ENCODE data around the gene FAM114A1. TPM values are rescaled to one million over a fixed set of nuclear protein-coding genes. Genes with fewer than 3 reads are reported as not detected.
"Not testable (repeated sequence)": the region's sequence is repeated elsewhere in the genome, so short reads cannot be mapped to it uniquely, and the experiment has no call there.

Gene FAM114A1
- polyA plus RNA-seq, 12 donors: 50.5 to 219 (median 59.4) TPM

DNA sequence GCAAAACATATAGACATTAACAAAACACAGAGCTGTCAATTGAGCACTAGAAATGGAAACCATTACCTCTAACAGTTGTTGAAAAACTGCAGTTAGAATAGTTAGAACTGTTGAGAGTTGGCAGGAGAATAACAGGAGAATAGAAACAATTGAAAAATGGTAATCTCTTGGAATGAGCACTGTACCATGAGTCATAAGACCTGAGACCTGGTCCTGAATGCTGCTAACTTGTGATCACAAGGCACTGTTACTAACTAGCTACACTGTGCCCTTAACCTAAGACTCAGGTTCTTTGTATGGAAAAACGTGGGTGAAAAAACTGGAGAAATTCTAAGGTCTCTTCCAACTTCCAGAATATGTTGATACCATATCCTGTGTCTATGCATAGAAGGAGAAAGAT is 29.3 kb downstream of the FAM114A1 start:
- DNase-seq: no peak

GRCh38 chr4:38898245-38898644 is 30.6 kb downstream of the FAM114A1 start:
- DNase-seq: no peak

DNA sequence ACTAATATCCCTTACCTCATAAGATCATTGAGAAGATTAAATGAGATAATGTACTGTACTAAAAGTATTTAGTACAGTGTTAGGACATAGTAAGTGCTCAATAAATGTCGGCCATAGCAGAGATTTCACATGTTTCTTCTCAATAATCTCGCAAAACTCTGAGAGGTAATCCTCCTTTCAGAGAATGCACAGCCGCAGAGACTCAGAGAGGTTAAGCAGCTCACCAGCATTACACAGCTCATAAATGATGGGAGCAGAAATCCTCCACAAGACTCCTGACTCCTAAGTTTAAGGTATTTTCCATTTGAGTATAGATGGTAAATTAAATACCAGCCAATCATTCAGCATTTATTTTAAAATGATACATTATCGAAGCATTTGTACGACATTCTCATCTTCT is 34.6 kb downstream of the FAM114A1 start:
- no peak for DNase-seq

DNA sequence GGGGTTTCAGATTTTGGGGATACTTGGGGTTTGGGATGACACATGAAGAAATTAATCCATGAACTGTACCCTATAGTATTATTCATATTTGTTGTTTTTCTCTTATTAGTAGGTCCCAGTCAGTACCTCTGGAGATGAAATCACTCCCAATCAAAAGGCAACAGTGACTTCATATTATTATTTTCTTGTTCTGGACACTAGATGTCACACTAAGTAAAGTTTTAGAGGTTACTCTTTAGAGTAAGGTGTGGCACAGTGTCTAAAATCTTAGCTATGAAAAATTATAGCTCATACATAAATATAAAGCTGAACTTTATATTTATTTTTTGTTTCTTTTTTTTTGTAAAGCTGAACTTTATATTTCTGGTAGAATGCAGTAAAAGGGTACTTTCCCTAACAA is 35.1 kb downstream of the FAM114A1 start:
- DNase-seq: peak; percentile 8

DNA sequence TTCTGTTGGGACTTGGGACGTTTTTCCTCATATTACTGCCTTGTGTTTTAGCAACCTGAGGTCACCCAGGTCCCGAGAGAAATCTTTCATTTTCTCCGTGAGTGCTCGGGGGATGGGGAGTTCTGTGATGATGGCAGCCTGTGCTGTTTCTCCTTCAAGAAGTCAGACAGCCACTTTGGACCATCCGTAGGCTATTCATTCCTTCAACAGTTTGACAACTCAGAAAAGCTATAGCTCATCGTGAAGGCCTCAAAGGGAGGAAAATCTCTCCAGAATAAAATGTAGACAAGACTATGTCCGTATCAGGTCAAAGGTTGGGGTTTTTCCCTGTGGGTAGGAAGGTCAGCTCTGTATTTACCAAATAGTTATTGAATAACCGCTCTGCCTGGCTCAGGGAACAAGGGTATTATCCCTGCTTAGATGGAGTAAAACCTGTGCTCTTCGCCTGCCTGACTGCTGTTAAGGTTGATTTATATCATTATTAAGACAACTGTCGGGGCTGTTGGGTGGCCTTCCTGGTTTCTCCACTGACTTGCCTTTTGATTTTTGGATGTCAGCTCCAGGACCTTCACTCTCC is 36.6 kb downstream of the FAM114A1 start:
- no peak for DNase-seq

- DNase-seq: no peak
Observed at GRCh38 chr4:38904682-38905081, 37.1 kb downstream of the FAM114A1 start.

GRCh38 chr4:38905652-38906385 is 38.2 kb downstream of the FAM114A1 start:
- no peak for DNase-seq

- DNase-seq: no peak
Observed at GRCh38 chr4:38907696-38908270, 40.2 kb downstream of the FAM114A1 start.

GRCh38 chr4:38909015-38909414 is 41.4 kb downstream of the FAM114A1 start:
- DNase-seq: no peak

DNA sequence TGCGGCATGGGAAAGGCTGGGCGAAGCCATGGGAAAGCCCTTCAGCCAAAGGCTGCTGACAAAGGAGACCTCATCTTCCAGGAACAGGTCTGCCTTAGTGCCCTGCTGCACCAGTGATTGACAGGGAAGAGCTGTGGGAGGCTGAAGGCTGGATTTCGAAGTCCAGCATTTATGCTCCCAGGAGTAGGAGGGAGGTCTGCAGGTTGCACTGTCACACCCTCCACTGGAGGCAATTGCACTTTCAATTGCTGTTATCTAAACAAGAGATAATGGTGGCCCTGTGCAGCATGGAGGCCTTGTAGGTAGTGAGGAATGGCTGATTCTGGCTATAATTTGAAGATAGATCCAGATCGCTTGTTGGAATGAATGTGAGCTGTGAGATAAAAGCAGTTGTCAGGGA is 43.7 kb downstream of the FAM114A1 start:
- no peak for DNase-seq

- DNase-seq: no peak
Observed at GRCh38 chr4:38914854-38915253, 47.2 kb downstream of the FAM114A1 start.

DNA sequence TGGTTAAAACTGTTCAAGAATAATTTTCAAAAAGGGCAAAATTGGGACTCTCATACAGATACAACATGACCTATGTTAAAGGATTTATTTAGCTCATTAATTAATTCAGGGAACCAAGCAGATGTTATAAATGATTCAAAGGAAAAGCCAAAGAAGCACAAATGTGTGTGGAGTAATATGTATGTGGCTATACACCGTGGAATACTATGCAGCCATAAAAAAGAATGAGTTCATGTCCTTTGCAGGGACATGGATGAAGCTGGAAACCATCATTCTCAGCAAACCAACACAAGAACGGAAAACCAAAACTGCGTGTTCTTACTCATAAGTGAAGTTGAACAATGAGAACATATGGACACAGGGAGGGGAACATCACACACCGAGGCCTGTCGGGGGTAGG is 48.7 kb downstream of the FAM114A1 start:
- DNase-seq: not testable (repeated sequence)

DNA sequence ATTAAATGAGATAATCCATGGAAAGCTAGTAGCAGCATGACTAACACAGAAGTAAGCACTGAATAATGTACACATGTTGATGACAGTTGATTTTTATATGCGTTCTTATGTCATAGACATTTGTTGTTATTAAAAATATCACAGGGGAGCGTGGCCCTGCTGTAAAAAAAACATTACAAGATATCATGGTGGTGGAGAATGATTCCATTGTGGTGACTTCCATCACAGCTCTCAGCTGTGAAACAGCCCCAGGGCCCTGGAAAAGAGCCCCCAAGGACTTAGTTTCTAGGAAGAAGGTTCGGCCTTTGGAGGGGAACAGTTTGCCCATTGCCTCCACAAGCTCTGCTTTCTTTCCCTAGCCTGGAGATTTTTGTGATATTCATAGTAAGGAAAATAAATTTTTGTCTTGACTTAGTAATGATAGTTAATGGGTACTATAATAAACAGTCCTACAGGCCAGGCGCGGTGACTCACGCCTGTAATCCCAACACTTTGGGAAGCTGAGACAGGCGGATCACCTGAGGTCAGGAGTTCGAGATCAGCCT is 49.9 kb downstream of the FAM114A1 start:
- no peak for DNase-seq

DNA sequence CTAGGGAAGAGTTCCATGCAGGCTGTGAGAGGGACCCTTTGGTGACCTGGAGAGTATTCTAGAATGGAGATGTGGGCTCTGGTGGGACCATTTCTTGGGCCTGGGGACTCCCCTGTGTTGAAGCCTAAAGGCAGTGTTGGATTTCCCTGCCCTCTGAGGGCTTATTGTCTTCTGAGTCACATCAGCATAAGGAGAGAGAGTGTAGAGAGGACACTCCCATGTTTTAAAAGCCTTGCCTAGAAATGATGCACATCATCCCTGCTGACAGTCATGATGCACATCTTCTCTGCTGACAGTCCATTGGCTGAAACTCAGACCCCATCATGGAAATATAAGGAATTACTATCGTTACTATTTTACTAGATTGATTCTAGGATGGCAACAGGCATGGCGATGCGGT is 51.9 kb downstream of the FAM114A1 start:
- no peak for DNase-seq

DNA sequence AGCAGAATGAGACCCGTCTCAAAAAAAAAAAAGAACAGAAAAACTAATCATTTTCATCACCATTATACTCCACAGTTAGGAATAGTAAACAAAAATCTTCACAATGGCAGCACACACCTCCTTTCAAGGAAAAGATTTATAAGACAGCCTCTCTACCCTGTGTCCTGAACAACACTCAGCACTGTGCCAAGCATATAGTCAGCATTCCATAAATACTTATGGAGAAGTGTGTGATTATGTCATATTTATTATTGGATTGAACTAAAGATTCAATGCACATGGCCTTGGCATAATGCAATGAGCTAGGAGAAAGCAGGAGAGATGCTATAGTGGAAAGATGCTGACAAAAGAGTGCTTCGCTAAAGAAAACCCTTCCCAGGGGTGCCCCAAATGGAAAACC is 52.6 kb downstream of the FAM114A1 start:
- DNase-seq: no peak

GRCh38 chr4:38920677-38921076 is 53.1 kb downstream of the FAM114A1 start:
- DNase-seq: no peak

GRCh38 chr4:38921151-38921550 is 53.5 kb downstream of the FAM114A1 start:
- DNase-seq: no peak

- no peak for DNase-seq
Observed at GRCh38 chr4:38923746-38924145, 56.1 kb downstream of the FAM114A1 start.

GRCh38 chr4:38924353-38924752 is 56.7 kb downstream of the FAM114A1 start:
- DNase-seq: no peak

GRCh38 chr4:38925492-38926413 is 58.1 kb downstream of the FAM114A1 start:
- no peak for DNase-seq

GRCh38 chr4:38926896-38927295 is 59.3 kb downstream of the FAM114A1 start:
- DNase-seq: no peak

DNA sequence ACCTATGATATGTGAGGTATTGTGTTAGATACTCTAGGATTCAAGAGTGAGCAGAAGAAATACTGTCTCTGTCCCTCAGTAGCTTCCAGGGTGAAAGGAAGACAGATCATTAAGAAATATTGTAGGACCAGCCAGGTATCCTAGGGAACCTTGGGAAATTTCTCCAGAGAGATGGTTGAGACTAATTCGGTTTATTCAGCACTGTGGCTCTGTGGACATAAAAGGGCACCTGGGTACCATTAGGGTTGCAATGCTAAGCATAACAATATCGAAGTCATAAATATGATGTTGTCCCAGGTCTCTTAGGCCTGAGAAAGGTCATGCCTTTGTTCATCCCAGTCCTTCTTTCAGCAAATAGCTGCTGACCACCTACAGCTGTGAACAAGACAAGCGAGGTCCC is 61.0 kb downstream of the FAM114A1 start:
- no peak for DNase-seq
